GM19043 (cell line): ENCODE results near the gene OR1M1.
"Not testable (repeated sequence)": the region's sequence is repeated elsewhere in the genome, so short reads cannot be mapped to it uniquely, and the experiment has no call there.

ENCODE experiments used
- ATAC-seq: cut with Tn5 transposase; IDR thresholded peaks from one replicate; pipeline ENCODE4 v1.9.1; 2021; ENCODE audit warnings: low read depth; ENCODE audit not compliant: unreplicated experiment

The OR1M1 gene, protein sequence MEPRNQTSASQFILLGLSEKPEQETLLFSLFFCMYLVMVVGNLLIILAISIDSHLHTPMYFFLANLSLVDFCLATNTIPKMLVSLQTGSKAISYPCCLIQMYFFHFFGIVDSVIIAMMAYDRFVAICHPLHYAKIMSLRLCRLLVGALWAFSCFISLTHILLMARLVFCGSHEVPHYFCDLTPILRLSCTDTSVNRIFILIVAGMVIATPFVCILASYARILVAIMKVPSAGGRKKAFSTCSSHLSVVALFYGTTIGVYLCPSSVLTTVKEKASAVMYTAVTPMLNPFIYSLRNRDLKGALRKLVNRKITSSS

DNA sequence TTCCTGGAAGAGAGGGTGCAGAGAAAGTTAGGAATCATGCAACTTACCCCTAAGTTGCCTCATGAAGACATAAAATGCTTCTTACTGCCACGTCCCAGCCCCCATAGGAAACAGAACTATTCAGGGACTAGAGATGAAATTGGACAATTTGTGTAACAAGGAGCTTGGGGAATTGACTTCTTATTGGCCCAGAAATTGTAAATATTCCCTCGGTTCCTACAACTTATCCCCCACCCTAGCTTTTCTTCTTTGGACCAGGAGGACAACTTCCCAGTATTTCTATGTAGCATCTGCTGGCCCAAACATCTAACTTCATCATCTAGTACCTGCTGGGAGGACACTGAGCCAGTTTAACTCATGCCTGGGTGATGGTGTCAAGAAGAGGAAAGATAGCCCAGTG, at the start of gene OR1M1:
Gene OR1M1 (plus strand): TSS at position 301 of the 400 bp plus-strand sequence. CDS start 6,184 bp downstream, outside the sequence.
- no peak for ATAC-seq

DNA sequence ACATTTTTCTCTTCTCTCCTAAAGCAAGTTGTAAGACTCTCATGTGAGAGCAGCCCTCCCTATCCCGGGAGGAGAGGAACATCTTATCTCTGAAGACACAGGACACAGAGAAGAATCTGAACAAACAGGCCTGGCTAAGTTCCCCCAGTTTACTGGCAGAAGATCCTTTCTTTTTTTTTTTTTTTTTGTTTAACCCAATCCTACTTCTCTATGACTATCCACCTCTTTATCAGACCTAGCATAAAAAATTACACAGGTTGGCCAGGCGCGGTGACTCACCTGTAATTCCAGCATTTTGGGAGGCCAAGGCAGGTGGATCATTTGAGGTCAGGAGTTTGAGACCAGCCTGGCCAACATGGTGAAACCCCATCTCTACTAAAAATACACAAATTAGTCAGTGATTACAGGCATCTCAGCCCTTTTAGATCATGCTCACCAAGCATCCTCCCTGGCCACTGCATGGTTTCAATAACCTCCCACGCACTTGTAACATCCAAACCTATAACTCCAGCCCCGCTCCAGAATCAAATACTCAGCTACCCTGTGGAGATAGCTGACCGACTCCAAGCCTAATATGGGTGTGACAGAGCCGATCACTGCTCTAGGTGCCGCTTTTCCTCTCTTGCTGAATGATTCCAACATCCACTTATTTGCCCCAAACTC, 49.3 kb upstream of the OR1M1 start:
- ATAC-seq: no peak

DNA sequence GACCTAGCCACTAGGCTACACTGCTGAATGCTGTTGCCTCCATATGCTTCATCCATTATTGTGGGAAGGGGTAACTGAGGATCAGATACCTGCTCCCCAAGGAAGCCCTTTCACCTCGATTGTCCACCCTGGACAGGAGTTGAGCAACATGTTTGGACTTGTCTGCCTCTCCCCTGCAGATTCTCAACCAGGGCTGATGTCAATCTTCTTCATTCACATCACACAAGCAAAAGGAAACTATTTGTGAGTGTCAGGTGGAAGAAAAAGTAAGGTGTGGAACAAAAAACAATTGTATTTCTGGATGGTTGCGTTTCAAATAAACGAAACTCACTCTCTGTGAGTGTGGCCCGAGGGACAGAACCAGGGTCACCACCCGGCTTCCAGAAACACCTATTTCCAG, 47.1 kb upstream of the OR1M1 start:
- no peak for ATAC-seq

DNA sequence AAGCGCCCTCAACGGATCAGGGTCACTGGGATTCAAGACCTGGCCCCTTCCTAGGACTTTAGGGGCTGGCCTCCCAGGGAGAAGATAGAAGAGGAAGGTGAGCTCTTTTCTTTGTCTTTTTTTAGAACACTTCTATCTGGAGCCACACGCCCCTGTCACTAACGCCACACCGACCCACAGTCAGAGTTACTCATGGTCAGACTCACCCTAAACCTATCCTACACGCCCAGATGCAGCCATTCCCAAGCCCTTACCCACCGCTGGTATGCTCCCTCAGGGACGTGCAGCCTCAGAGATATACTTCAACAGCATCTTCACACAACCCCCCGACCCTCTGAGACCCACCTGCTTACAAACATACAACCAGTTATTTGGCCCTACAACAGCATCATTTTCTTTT, 46.7 kb upstream of the OR1M1 start:
- ATAC-seq: no peak

DNA sequence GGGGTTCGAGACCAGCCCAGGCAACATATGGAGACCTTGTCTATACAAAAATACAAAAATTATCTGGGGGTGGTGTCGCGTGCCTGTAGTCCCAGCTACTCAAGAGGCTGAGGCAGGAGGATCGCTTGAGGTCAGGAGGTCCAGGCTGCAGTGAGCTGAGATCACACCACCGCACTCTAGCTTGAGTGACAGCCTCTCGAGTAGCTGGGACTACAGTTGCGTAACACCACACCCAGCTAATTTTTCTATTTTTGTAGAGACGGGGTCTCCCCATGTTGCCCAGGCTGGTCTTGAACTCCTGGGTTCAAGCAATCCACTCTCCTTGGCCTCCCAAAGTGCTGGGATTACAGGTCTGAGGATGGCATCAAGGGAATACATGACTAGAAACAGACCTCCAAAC, 45.8 kb upstream of the OR1M1 start:
- ATAC-seq: no peak

DNA sequence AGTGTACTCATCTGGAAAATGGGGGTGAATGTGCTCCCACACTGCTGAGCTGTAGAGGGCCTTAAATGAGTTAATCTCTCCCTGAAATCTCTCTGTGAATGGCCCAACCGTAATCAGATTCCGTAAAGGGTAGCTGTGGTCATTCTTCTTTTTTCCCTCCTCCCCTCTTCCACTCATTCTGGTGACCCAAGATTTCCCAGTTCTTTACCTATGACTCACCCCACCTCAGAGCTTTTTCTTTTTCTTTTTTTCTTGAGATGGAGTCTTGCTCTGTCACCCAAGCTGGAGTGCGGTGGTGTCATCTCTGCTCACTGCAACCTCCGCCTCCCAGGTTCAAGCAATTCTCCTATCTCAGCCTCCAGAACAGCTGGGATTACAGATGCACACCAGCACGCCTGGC, 43.3 kb upstream of the OR1M1 start:
- no peak for ATAC-seq

DNA sequence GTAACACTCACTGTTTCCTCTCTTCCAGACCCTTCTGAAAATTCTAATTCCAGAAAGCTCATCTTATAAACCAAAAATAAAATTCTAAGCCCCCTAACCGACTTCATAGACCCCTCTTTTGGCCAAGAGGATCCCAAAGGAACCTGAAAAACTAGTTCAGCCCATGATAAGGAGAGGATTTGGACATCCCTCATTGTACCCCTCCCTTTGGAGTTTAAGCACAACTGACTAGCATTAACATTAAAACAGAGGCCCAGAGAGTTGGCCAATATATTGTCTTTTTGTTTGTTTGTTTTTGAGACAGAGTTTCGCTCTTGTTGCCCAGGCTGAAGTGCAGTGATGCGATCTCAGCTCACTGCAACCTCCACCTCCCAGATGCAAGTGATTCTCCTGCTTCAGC, 42.4 kb upstream of the OR1M1 start:
- ATAC-seq: no peak

DNA sequence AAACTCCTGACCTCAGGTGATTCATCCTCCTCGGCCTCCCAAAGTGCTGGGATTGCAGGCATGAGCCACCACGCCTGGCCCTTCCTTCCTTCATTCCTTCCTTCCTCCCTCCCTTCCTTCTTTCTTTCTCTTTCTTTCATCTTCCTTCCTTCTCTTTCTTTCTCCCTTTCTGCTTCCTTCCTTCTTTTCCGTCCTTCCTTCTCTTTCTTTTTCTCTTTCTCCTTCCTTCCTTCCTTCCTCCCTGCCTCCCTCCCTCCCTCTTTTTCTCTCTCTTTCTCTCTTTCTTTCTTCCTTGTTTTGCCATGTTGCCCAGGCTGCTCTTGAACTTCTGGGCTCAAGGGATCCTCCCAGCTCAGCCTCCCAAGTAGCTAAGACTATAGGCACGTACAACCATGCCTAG, 40.2 kb upstream of the OR1M1 start:
- no peak for ATAC-seq

DNA sequence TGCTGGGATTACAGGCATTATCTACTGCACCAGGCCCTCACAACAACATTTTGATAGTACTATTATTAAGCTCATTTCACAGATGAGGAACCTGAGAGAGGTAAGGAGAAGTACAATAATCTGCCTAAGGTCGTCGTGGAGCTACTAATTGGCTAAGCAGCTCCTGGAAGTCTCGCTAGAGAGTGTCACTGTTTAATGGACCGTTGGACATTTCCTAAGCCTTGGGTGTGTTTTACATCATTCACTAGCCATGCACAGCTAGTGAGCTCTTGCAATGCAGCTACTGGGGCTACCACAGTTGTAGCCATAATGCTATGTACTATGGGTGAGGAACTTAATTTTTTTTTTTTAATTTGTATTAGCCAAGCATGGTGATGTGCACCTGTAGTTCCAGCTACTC, 34.0 kb upstream of the OR1M1 start:
- ATAC-seq: no peak

DNA sequence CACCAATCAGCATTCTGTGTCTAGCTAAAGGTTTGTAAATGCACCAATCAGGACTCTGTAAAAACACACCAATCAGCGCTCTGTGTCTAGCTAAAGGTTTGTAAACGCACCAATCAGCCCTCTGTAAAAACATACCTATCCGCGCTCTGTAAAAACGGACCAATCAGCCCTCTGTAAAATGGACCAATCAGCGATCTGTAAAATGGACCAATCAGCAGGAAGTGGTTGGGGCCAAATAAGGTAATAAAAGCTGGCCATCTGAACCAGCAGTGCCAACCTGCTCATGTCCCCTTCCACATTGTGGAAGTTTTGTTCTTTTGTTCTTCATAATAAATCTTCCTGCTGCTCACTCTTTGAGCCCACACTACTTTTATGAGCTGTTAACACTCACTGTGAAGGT, 33.2 kb upstream of the OR1M1 start:
- ATAC-seq: not testable (repeated sequence)

DNA sequence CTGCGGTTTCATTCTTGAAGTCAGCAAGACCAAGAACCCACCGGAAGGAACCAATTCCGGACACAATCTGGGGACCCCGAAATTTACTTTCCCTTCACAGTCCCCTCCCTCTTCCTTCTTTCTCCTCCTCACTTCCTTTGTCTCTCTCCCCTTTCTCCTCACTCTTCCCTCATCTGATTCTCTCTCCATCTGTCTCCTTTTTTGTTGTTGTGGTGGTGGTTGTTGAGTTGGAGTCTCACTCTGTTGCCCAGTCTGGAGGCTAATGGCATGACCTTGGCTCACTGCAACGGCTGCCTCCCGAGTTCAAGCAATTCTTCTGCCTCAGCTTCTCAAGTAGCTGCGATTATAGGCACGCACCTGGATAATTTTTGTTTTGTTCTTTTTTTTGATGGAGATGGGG, 32.7 kb upstream of the OR1M1 start:
- no peak for ATAC-seq

DNA sequence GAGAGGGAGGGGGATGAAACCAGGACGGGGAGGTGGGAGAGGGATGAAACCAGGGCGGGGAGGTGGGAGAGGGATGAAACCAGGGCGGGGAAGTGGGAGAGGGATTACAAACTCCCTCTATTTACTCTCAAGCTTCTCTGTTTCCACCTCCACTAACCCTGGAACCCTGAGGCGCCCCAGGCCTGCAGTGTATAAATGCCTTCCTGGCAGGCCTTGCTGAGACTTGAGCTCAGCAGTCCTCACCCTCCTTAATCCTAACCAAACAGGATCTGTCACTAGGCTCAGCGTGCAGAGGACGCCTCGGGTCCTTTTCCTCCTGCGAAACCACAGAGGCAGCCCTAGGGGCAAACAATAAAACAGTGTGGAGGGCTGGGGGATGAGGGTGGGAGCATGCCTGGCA, 32.1 kb upstream of the OR1M1 start:
- no peak for ATAC-seq

DNA sequence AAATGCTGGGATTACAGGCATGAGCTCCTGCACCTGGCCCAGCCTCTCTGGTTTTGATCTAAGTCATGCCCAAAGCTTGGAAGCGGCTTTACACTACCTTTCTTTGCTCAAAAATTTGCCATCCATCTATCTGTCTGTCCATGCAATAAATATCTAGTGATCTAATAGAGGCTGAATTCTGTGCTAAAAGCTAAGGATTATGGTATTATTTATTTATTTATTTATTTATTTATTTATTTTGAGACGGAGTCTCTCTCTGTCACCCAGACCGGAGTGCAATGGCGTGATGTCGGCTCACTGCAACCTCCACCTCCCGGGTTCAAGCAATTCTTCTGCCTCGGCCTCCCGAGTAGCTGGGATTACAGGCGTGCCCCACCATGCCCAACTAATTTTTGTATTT, 30.7 kb upstream of the OR1M1 start:
- not testable (repeated sequence) for ATAC-seq

DNA sequence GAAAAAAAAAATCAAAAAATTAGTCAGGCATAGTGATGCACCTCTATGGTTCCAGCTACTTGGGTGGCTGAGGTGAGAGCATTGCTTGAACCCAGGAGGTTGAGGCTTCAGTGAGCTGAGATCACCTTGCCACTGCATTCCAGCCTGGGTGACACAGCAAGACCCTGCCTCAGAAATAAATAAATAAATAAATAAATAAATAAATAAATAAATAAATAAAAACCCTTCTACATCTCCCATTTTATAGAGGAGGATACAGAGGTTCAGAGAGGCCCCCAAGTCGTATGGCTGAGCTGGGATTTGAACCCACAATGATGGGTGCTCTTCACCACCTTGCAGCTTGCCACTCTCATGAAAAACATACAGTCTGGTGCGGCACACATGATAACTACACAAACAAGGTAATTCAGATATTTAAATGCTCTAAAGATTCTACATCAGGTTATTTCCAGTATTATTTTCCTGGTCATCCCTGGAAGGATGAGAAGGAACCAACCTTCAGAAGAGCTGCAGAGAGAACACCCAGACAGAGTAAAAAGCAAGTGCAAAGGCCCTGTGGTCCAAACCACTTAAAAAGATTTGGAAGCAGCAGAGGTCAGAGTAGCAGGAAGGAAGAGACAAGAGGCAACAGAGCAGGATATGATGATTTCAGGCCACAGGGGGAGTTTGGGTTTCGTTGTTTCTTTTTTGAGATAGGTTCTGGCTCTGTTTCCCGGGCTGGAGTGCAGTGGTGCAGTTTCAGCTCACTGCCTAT, 29.2 kb upstream of the OR1M1 start:
- ATAC-seq: no peak

DNA sequence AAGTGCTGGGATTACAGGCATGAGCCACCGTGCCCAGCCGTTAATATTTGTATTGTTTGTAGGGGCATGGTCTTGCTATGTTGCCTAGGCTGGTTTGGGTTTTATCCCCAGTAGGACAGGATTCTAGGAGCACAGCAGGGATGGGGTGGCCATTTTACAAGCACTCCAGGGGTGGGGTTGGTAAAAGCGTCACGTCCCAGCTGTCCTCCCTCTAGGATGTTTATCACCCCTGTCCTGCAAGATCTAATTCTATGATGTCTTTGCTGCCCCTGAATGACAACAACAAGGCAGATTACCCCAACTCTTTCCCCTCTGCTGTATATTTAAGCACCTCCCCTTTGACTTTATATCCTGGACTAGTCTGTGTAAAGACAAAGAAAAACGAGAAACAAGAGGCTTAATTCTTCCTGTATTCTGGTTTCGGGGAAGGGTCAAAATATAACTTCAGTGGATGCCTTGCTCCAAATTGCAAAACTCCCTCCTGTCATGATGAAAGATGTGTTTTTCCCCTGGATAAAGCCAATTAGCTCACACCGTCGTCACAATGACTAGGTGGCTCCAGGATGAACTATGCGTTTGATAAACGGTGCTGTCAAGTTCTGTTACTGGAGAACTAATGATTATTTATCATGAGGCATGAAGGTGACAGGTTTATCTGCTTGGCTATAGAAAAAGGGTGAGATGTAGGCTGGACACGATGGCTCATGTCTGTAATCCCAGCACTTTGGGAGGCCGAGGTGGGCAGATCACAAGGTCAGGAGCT, 27.8 kb upstream of the OR1M1 start:
- no peak for ATAC-seq

DNA sequence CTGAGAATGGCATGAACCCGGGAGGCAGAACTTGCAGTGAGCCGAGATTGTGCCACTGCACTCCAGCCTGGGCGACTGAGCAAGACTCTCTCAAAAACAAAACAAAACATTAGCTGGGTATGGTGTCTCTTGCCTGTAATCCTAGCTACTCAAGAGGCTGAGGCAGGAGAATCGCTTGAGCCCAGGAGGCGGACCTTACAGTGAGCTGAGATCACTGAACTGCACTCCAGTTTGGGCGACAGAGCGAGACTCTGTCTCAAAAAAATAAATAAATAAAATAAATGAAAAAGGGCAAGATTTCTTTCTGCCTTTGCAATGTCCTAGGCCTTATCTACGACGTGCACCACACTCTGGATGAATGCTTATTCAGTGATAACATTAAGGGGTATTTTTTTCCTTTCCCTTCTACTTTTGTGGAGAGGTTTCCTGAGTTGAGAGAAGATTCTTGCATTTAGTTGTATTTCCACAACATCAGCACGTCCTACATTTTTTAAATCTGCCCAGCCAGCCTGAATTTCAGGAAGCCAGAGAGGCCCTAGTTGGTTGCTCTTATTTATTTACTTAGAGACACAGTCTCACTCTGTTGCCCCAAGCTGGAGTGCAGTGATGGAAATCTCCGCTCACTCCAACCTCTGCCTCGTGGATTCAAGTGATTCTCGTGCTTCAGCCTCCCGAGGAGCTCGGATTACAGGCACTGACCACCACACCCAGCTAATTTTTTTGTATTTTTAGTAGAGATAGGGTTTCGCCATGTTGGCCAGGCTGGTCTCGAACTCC, 26.1 kb upstream of the OR1M1 start:
- ATAC-seq: no peak

DNA sequence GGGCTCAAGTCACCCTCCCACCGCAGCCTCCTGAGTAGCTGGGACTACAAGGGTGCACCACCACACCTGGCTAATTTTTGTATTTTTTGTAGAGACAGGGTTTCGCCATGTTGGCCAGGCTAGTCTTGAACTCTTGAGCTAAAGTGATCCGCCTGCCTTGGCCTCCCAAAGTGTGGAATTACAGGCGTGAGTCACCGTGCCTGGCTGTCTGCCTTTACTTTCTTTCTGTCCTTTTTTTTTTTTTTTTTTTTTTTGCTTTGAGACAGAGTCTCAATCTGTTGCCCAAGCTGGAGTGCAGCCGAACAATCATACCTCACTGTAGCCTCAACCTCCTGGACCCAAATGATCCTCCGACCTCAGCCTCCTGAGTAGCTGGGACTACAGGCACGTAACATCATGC, 25.0 kb upstream of the OR1M1 start:
- no peak for ATAC-seq

DNA sequence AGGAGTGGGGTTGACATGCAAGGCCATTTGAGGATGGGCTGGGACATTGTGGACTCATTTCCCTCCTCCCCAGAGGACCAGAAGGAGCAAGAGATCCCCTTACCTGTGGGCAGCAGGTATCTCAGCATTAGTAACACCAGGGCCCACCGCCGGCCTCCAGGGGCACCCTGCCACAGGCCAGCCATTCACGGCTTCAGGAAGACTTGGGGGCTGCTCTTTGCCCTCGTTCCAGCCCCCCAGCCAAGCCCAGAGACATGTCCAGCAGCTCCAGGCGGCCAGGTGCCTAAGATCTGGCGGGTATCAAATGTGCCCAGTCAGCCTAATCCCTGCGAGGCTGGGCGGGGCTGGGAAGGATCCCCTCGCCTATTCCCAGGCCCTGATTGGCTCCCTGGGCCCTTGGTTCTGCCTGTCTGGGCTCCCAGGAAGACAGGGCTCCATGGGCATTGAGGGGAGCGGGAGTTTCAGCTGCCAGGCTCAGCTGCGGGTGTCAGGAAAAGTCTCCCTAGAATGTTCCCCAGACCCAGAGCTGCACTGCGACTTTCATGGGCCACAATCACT, 21.3 kb upstream of the OR1M1 start:
- ATAC-seq: no peak

DNA sequence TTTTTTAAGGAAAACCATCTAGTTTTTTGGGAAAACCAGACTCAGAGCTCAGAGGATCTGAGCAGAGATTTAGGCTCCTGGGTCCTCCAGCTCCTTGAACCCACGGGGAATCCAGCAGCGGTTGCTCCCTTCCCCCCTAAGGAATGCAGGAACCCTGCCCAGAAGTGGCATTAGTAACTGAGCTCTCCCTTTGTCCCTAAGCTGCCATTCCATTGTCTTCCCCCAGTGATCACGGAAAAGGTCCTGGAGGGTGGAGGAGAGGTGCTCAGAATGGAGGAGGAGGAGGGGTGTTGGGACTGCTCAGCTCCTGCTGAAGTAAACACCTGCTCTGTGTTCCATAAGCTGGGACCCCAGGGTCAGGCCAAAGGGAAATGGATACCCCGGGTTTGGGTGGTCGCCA, 16.8 kb upstream of the OR1M1 start:
- ATAC-seq: no peak

DNA sequence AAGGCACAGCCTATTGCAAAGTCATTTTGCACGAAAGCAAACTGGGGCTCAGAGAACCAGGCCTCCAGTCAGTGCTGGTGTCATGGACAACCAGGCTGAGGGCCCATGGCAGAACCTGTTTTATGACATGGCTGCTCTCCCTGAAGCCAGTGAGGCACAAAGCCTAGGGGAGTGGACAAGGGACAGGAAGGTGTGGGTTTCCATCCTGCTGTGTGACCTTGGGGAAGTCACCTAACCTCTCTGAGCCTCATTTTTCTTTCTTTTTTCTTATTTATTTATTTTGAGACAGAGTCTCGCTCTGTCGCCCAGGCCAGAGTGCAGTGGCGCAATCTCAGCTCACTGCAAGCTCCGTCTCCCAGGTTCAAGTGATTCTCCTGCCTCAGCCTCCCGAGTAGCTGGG, 15.1 kb upstream of the OR1M1 start:
- ATAC-seq: not testable (repeated sequence)
